Activated B cell treated with CpG ODN at 0.5 μM for 24 hours (primary cell): ENCODE data around the gene UBE3A. TPM values are rescaled to one million over a fixed set of nuclear protein-coding genes. Genes with fewer than 3 reads are reported as not detected.

ENCODE experiments used
- ATAC-seq: fragments of 200-7000 bp; cut with Tn5 transposase; one replicate; pipeline ENCODE4 v1.10.0; 2021; ENCODE audit warnings: low read depth, mild to moderate bottlenecking, moderate library complexity
- CTCF ChIA-PET: fragments of 350-600 bp; sonication (Branson Sonifier 250); formaldehyde crosslinking; loops from one replicate; lab custom pipeline; 2021; ENCODE audit warnings: antibody characterized with exemption; lab: Charles Lee
- POLR2A ChIA-PET: fragments of 350-600 bp; sonication (Branson Sonifier 250); formaldehyde crosslinking; loops from one replicate; lab custom pipeline; 2021; ENCODE audit warnings: antibody characterized with exemption; lab: Charles Lee
- DNase-seq: peaks from one replicate; pipeline ENCODE4 v3.0.0; 2022
- H3K27ac Mint-ChIP-seq: one replicate; pipeline ENCODE4 v1.8.0; 2020; ENCODE audit warnings: mixed read lengths
- H3K27me3 Mint-ChIP-seq: one replicate; pipeline ENCODE4 v1.8.0; 2021; ENCODE audit warnings: mixed read lengths
- H3K36me3 Mint-ChIP-seq: one replicate; pipeline ENCODE4 v1.8.0; 2021; ENCODE audit warnings: low read depth, mixed read lengths
- H3K4me1 Mint-ChIP-seq: one replicate; pipeline ENCODE4 v1.8.0; 2021; ENCODE audit warnings: mixed read lengths
- H3K4me3 Mint-ChIP-seq: one replicate; pipeline ENCODE4 v1.8.0; 2020; ENCODE audit warnings: mild to moderate bottlenecking, mixed read lengths
- H3K9me3 Mint-ChIP-seq: one replicate; pipeline ENCODE4 v1.8.0; 2020; ENCODE audit warnings: mixed read lengths
- intact Hi-C: fragments of 100-400 bp; cut with micrococcal nuclease; formaldehyde crosslinking; loops from one replicate; pipeline ENCODE4 v1.15.1; 2024
- total RNA-seq: library from RNA; stranded (reverse); gene quantifications from 2 replicates; pipeline ENCODE4 v1.2.3, GENCODE V29; 2022
- TF ChIP-seq, protein P1 (sequence below): fragments of 200-600 bp; IDR thresholded peaks from one replicate; pipeline ENCODE4 v1.8.0; 2022; ENCODE audit warnings: antibody characterized with exemption, mild to moderate bottlenecking

UBE3A gene
- total RNA-seq, 1 donor from 2014 or later = 122 TPM

DNA sequence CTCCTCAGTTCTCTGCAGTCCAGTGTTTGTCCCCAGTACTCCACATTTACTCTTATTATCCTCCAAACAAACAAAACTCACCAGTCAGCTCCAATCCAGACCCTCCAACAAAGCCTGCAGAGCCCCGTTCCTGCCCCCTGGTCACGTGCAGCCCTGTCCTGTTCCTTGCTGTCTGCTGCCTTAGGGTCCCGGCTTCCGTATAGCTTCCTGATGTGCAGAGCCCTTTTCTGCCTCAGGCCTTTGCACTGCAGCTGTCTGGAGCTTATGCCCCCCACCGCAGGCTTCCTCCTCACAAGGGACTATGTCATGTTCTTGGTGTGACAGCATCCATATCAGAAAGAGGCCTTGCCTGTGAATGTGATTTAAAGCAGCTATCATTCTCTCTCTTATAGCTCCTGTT lies 39.0 kb upstream of the UBE3A start:
- H3K4me1 Mint-ChIP-seq = no peaks in the 10 kb centered on the region
- intact Hi-C loops = no loop called here
- no peaks in the 10 kb centered on the region for H3K36me3 Mint-ChIP-seq
- TF ChIP-seq, protein P1, sequence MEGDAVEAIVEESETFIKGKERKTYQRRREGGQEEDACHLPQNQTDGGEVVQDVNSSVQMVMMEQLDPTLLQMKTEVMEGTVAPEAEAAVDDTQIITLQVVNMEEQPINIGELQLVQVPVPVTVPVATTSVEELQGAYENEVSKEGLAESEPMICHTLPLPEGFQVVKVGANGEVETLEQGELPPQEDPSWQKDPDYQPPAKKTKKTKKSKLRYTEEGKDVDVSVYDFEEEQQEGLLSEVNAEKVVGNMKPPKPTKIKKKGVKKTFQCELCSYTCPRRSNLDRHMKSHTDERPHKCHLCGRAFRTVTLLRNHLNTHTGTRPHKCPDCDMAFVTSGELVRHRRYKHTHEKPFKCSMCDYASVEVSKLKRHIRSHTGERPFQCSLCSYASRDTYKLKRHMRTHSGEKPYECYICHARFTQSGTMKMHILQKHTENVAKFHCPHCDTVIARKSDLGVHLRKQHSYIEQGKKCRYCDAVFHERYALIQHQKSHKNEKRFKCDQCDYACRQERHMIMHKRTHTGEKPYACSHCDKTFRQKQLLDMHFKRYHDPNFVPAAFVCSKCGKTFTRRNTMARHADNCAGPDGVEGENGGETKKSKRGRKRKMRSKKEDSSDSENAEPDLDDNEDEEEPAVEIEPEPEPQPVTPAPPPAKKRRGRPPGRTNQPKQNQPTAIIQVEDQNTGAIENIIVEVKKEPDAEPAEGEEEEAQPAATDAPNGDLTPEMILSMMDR = no peak
- ATAC-seq (no peak), DNase-seq (no peak)
- POLR2A ChIA-PET = no interaction called here
- CTCF ChIA-PET = no interaction called here
- peaks cover 5% of the 10 kb centered on the region for H3K9me3 Mint-ChIP-seq
- H3K4me3 Mint-ChIP-seq = no peak overlapping the region
- no peaks in the 10 kb centered on the region for H3K27me3 Mint-ChIP-seq
- H3K27ac Mint-ChIP-seq = no peak overlapping the region

DNA sequence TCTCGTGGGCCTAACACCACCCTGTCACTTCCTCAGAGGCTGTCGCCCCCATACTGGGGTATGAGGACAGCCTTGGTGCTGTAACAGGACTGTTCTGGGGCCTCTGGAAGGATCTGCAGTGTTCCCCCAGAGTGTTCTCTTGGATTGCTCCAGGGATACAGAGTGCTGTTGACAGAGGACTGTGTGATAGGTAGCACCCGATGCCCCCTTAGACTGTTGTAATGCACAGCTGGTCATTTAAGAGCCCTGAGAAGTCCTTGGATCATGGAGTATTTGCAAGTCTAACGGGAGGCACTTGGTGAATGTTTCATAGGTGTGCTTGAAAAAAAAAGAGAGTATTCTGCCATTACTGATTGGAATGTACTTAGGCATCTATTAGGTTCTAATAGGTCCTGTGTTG lies 35.4 kb upstream of the UBE3A start:
- CTCF ChIA-PET = no interaction called here
- H3K9me3 Mint-ChIP-seq = peaks cover 15% of the 10 kb centered on the region
- no peaks in the 10 kb centered on the region for H3K36me3 Mint-ChIP-seq
- DNase-seq = no peak
- POLR2A ChIA-PET = no interaction called here
- no peaks in the 10 kb centered on the region for H3K27me3 Mint-ChIP-seq
- H3K27ac Mint-ChIP-seq = no peak overlapping the region
- H3K4me1 Mint-ChIP-seq = no peaks in the 10 kb centered on the region
- intact Hi-C loops = no loop called here
- ATAC-seq = no peak
- TF ChIP-seq, protein P1 = no peak
- H3K4me3 Mint-ChIP-seq = no peak overlapping the region

DNA sequence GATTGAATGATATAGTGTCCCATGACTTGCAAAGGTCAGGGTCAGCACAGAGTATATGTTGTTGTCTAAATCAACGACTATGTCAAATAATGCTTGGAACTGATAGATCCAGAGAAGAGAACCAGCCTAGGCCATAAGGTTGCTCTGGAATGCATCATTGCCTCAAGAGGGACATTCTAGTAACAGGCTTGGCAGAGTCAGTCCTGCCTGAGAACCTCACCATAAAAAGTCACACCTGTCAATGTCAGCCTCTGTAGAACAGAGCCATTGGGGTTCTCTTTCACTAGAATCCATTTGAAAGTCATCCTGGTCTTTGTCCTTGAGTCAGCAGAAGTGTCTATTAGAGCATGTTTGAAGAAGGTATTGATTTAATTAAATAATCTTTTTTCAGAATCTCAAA lies 31.4 kb upstream of the UBE3A start:
- POLR2A ChIA-PET = no interaction called here
- Mint-ChIP-seq H3K4me1 (no peaks in the 10 kb centered on the region), H3K27me3 (no peaks in the 10 kb centered on the region), H3K4me3 (no peak overlapping the region), H3K36me3 (no peaks in the 10 kb centered on the region), H3K27ac (no peak overlapping the region), H3K9me3 (peaks cover 21% of the 10 kb centered on the region)
- TF ChIP-seq, protein P1 = no peak
- CTCF ChIA-PET = no interaction called here
- intact Hi-C loops = no loop called here
- DNase-seq = no peak
- no peak for ATAC-seq

DNA sequence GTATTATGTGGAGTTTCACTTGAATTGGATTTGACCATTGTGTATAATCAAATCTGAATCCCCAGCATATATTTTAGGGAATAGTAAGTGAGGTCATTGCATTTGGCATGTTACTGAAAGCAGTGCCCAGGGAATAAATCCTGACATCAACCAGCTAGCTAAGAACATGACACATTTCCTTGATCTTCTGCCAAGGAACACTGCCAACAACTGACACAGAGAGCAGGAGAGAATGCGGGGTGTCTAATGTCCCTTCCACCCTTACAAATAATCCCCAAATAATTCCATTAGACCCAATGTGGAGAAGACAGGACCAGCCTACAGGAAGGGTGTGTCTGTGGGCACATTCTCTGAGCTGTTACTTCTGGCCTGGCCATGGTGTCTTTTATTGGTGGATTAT lies 30.6 kb upstream of the UBE3A start:
- Mint-ChIP-seq H3K4me1 (no peaks in the 10 kb centered on the region), H3K27ac (no peak overlapping the region), H3K36me3 (no peaks in the 10 kb centered on the region), H3K4me3 (no peak overlapping the region), H3K9me3 (peaks cover 21% of the 10 kb centered on the region), H3K27me3 (no peaks in the 10 kb centered on the region)
- ATAC-seq = no peak
- TF ChIP-seq, protein P1 = no peak
- POLR2A ChIA-PET = no interaction called here
- intact Hi-C loops = no loop called here
- CTCF ChIA-PET = no interaction called here
- no peak for DNase-seq

DNA sequence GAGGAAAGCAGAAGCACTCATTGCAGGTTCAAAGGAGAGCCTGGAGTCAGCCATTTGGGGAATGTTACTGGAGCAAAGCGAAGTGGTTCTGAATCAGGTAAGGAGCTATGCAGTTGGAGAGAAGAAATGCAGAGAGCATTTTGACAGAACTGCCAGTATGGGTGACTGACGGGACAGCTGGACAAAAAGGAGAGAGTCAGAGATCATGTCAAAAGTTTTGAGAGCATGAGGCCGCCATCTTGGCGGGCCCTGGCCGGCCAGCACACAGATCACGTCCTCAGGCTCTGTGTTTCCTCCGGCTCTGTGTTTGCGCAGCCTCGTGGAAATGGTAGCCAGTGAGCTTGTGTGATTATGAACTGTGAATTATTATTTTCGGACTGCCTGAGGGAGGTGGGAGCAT lies 29.8 kb upstream of the UBE3A start:
- TF ChIP-seq, protein P1 = no peak
- Mint-ChIP-seq H3K9me3 (peaks cover 21% of the 10 kb centered on the region), H3K4me3 (no peak overlapping the region), H3K36me3 (no peaks in the 10 kb centered on the region), H3K4me1 (no peaks in the 10 kb centered on the region), H3K27me3 (no peaks in the 10 kb centered on the region), H3K27ac (no peak overlapping the region)
- DNase-seq (no peak), ATAC-seq (no peak)
- intact Hi-C loops = no loop called here
- POLR2A ChIA-PET = no interaction called here
- CTCF ChIA-PET = no interaction called here
